ENCODE data around the gene PCDHGA12.
A peak's percentile ranks its signal among the peaks of the same experiment; 100 is the strongest.
"Not testable (repeated sequence)": the region's sequence is repeated elsewhere in the genome, so short reads cannot be mapped to it uniquely, and the experiment has no call there.

PCDHGA12 gene

DNA sequence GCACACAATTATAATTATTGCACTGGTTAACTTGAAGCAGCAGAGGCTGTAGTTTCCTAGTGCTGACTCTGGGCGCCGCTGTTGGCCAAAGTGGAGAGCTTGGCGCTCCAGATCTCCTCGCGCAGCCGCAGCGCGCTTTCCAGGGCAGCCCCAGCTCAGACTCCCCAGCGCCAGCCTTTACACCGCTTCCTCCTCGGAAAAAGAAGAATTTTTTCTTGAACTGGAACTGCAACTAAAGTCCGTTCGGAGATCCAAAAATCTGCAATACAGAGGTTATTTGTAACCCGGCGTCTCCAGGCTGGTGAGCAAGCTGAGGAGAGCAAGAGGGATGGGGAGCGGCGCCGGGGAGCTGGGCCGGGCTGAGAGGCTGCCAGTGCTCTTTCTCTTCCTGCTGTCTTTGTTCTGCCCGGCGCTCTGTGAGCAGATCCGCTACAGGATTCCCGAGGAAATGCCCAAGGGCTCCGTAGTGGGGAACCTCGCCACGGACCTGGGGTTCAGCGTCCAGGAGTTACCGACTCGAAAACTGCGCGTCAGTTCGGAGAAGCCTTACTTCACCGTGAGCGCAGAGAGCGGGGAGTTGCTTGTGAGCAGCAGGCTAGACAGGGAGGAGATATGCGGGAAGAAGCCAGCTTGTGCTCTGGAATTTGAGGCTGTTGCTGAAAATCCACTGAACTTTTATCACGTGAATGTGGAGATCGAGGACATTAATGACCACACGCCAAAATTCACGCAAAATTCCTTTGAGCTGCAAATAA, 42.6 kb upstream of the PCDHGA12 start, which contains the start of gene PCDHGB4:
Gene PCDHGB4 (plus strand): TSS at position 142 of the 755 bp plus-strand sequence. CDS start 187 bp downstream, at position 329.
- ATAC-seq (ENCODE audit: low read depth) = peak; percentile 92
- H3K36me3 ChIP-seq (ENCODE audit: low read depth); H3K27ac ChIP-seq (ENCODE audit: poor library complexity, severe bottlenecking); DNase-seq (ENCODE audit: low spot score); H3K27me3 ChIP-seq (ENCODE audit: insufficient read depth, poor library complexity, severe bottlenecking); H3K4me1 ChIP-seq (ENCODE audit: insufficient read depth, poor library complexity, severe bottlenecking): not testable (repeated sequence)
- TF ChIP-seq, protein P1, sequence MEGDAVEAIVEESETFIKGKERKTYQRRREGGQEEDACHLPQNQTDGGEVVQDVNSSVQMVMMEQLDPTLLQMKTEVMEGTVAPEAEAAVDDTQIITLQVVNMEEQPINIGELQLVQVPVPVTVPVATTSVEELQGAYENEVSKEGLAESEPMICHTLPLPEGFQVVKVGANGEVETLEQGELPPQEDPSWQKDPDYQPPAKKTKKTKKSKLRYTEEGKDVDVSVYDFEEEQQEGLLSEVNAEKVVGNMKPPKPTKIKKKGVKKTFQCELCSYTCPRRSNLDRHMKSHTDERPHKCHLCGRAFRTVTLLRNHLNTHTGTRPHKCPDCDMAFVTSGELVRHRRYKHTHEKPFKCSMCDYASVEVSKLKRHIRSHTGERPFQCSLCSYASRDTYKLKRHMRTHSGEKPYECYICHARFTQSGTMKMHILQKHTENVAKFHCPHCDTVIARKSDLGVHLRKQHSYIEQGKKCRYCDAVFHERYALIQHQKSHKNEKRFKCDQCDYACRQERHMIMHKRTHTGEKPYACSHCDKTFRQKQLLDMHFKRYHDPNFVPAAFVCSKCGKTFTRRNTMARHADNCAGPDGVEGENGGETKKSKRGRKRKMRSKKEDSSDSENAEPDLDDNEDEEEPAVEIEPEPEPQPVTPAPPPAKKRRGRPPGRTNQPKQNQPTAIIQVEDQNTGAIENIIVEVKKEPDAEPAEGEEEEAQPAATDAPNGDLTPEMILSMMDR (IDR thresholded peaks at IDR 0.05; ENCODE audit: poor library complexity, severe bottlenecking) = peak; percentile 94
- peak within 1 kb of the TSS; percentile 26 for H3K4me3 ChIP-seq (ENCODE audit: severe bottlenecking)
- H3K9me3 ChIP-seq (ENCODE audit: severe bottlenecking) = peaks cover 49% of the 10 kb centered on the region

DNA sequence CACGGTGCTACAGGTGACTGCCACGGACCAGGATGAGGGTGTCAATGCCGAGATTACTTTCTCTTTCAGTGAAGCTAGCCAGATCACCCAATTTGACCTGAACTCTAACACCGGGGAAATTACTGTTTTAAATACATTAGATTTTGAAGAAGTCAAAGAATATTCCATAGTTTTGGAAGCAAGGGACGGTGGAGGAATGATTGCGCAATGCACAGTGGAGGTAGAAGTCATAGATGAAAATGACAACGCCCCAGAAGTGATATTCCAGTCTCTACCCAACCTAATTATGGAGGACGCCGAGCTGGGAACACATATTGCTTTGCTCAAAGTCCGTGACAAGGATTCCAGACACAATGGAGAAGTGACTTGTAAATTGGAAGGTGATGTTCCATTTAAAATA, 41.6 kb upstream of the PCDHGA12 start:
- DNase-seq (ENCODE audit: low spot score) (no peak), ATAC-seq (ENCODE audit: low read depth) (no peak)
- H3K4me3 ChIP-seq (ENCODE audit: severe bottlenecking) = no peak overlapping the region

GRCh38 chr5:141389153-141390042, 40.9 kb upstream of the PCDHGA12 start:
- no peak for DNase-seq (ENCODE audit: low spot score)
- H3K4me1 ChIP-seq (ENCODE audit: insufficient read depth, poor library complexity, severe bottlenecking) = no peaks in the 10 kb centered on the region
- H3K27me3 ChIP-seq (ENCODE audit: insufficient read depth, poor library complexity, severe bottlenecking) = no peaks in the 10 kb centered on the region
- TF ChIP-seq, protein P1 (IDR thresholded peaks at IDR 0.05; ENCODE audit: poor library complexity, severe bottlenecking) = no peak
- ATAC-seq (ENCODE audit: low read depth) = no peak
- peaks cover 5% of the 10 kb centered on the region for H3K36me3 ChIP-seq (ENCODE audit: low read depth)
- H3K9me3 ChIP-seq (ENCODE audit: severe bottlenecking) = peaks cover 48% of the 10 kb centered on the region
- H3K4me3 ChIP-seq (ENCODE audit: severe bottlenecking) = no peak overlapping the region
- no peak overlapping the region for H3K27ac ChIP-seq (ENCODE audit: poor library complexity, severe bottlenecking)

More for the DNA sequence above, 41.6 kb upstream of the PCDHGA12 start:
- Histone ChIP-seq H3K27me3 (ENCODE audit: insufficient read depth, poor library complexity, severe bottlenecking) (peaks cover 2% of the 10 kb centered on the region), H3K4me1 (ENCODE audit: insufficient read depth, poor library complexity, severe bottlenecking) (no peaks in the 10 kb centered on the region), H3K36me3 (ENCODE audit: low read depth) (peaks cover 5% of the 10 kb centered on the region), H3K27ac (ENCODE audit: poor library complexity, severe bottlenecking) (no peak overlapping the region), H3K9me3 (ENCODE audit: severe bottlenecking) (peaks cover 47% of the 10 kb centered on the region)
- TF ChIP-seq, protein P1 (IDR thresholded peaks at IDR 0.05; ENCODE audit: poor library complexity, severe bottlenecking) = no peak

DNA sequence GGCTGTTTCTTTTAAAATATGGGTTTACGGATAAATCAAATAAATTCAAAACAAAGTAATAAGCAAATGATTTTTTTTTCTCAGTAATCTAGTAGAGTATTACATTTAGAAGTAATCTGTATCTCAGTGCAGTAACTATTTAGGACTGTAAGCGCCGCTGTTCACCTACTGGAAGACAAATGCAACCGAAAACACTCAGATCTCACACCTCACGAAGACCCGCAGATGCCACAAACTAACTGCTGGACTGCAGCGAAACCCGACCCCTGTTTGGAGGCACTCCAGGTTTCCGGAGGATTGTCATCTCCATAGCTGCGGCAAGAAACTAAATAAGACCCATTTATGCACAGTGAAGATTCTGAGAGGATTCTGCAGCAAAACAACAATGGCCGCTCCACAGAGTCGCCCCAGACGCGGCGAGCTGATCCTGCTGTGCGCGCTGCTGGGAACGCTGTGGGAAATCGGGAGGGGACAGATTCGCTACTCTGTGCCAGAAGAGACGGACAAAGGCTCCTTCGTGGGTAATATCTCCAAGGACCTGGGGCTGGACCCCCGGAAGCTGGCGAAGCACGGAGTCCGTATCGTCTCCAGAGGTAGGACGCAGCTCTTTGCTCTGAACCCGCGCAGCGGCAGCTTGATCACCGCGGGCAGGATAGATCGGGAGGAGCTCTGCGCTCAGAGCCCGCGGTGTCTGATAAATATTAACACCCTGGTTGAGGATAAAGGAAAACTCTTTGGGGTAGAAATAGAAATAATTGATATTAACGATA, 37.7 kb upstream of the PCDHGA12 start, which contains the start of gene PCDHGA8:
Gene PCDHGA8 (plus strand): TSS at position 205 of the 770 bp plus-strand sequence. CDS start 181 bp downstream, at position 386.
- H3K36me3 ChIP-seq (ENCODE audit: low read depth) = peaks cover 5% of the 10 kb centered on the region
- ATAC-seq (ENCODE audit: low read depth) (no peak), DNase-seq (ENCODE audit: low spot score) (no peak)
- H3K4me3 ChIP-seq (ENCODE audit: severe bottlenecking) = no peak within 1 kb of the TSS
- TF ChIP-seq, protein P1 (IDR thresholded peaks at IDR 0.05; ENCODE audit: poor library complexity, severe bottlenecking) = no peak
- H3K27ac ChIP-seq (ENCODE audit: poor library complexity, severe bottlenecking) = no peak within 1 kb of the TSS
- peaks cover 8% of the 10 kb centered on the region for H3K27me3 ChIP-seq (ENCODE audit: insufficient read depth, poor library complexity, severe bottlenecking)
- no peaks in the 10 kb centered on the region for H3K4me1 ChIP-seq (ENCODE audit: insufficient read depth, poor library complexity, severe bottlenecking)
- peaks cover 48% of the 10 kb centered on the region for H3K9me3 ChIP-seq (ENCODE audit: severe bottlenecking)
